ENCODE data around the gene MLLT3.
A peak's percentile ranks its signal among the peaks of the same experiment; 100 is the strongest.
"Not testable (repeated sequence)": the region's sequence is repeated elsewhere in the genome, so short reads cannot be mapped to it uniquely, and the experiment has no call there.

MLLT3 gene

DNA sequence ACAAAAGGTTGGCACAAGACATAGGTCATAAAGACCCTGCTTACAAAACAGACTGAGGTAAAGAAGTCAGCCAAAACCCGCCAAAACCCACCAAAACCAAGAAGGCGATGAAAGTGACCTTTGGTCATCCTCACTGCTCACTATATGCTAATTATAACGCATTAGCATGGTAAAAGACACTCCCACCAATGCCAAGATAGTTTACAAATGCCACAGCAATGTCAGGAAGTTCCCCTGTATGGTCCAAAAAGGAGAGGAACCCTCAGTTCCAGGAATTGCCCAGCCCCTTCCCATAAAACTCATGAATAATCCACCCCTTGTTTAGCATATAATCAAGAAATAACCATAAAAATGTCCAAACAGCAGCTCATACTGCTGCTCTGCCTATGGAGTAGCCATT lies 27.7 kb downstream of the MLLT3 start:
- Mint-ChIP-seq H3K4me3 (no peak overlapping the region), H3K27ac (no peak overlapping the region), H3K27me3 (no peaks in the 10 kb centered on the region), H3K9me3 (peaks cover 4% of the 10 kb centered on the region), H3K4me1 (ENCODE audit: low read depth) (peaks cover 60% of the 10 kb centered on the region), H3K36me3 (ENCODE audit: low read depth) (peaks cover 20% of the 10 kb centered on the region)
- DNase-seq = no peak

DNA sequence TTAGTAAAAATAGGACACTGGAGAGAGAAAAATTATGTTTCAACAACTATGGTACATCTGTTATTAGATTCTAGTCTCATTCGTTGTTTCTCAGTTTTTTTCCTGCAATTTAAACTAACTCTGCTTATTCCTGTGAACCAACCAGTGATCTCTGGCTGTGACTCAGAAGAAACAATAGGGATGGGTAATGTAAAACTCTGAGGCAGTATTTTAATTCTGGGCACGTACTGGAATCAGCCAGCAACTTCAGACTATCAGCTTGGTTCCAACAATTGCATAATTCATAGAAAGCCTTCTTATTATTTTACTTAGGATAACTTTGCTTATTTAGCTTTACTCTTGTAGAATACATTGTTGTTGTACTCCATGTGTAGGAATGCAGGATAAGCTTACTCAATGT lies 28.8 kb downstream of the MLLT3 start:
- peaks cover 17% of the 10 kb centered on the region for H3K36me3 Mint-ChIP-seq (ENCODE audit: low read depth)
- peaks cover 52% of the 10 kb centered on the region for H3K4me1 Mint-ChIP-seq (ENCODE audit: low read depth)
- H3K27ac Mint-ChIP-seq = no peak overlapping the region

GRCh38 chr9:20593105-20593504 lies 29.2 kb downstream of the MLLT3 start:
- Mint-ChIP-seq H3K36me3 (ENCODE audit: low read depth) (peaks cover 17% of the 10 kb centered on the region), H3K4me1 (ENCODE audit: low read depth) (peaks cover 47% of the 10 kb centered on the region), H3K4me3 (no peak overlapping the region), H3K9me3 (peaks cover 4% of the 10 kb centered on the region), H3K27ac (no peak overlapping the region), H3K27me3 (no peaks in the 10 kb centered on the region)
- DNase-seq = no peak

More for the DNA sequence above, 28.8 kb downstream of the MLLT3 start:
- Mint-ChIP-seq H3K4me3 (no peak overlapping the region), H3K9me3 (peaks cover 4% of the 10 kb centered on the region), H3K27me3 (no peaks in the 10 kb centered on the region)
- no peak for DNase-seq

GRCh38 chr9:20592673-20593072 lies 29.6 kb downstream of the MLLT3 start:
- Mint-ChIP-seq H3K4me3 (no peak overlapping the region), H3K27me3 (no peaks in the 10 kb centered on the region), H3K4me1 (ENCODE audit: low read depth) (peaks cover 43% of the 10 kb centered on the region), H3K27ac (no peak overlapping the region), H3K36me3 (ENCODE audit: low read depth) (peaks cover 17% of the 10 kb centered on the region), H3K9me3 (peaks cover 4% of the 10 kb centered on the region)
- no peak for DNase-seq

DNA sequence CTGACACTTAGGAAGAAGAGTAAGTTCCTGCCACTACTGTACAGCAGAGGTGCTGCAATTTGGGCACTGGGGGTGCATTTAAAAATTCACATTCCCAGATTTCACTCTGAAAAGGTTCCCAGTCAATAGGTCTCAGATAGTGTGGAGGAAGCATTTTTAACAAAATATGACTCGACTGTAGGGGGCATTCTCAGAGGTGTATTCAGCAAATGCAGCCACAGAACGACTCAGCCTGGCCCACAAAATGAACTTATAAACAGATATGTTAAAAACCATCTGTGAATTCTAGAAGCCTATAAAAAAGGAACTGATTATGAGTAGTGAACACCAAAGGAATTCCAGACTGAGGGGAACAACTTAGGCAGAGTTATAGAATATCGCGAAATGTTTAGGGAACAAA lies 31.1 kb downstream of the MLLT3 start:
- DNase-seq = no peak
- H3K4me1 Mint-ChIP-seq (ENCODE audit: low read depth) = peaks cover 42% of the 10 kb centered on the region
- no peak overlapping the region for H3K27ac Mint-ChIP-seq
- peaks cover 4% of the 10 kb centered on the region for H3K9me3 Mint-ChIP-seq
- peaks cover 21% of the 10 kb centered on the region for H3K36me3 Mint-ChIP-seq (ENCODE audit: low read depth)
- no peaks in the 10 kb centered on the region for H3K27me3 Mint-ChIP-seq
- H3K4me3 Mint-ChIP-seq = no peak overlapping the region

- no peaks in the 10 kb centered on the region for H3K27me3 Mint-ChIP-seq
- H3K4me3 Mint-ChIP-seq = no peak overlapping the region
- H3K9me3 Mint-ChIP-seq = peaks cover 12% of the 10 kb centered on the region
- no peak for DNase-seq
- peaks cover 41% of the 10 kb centered on the region for H3K36me3 Mint-ChIP-seq (ENCODE audit: low read depth)
- H3K27ac Mint-ChIP-seq = peak overlapping the region; percentile 52
- H3K4me1 Mint-ChIP-seq (ENCODE audit: low read depth) = peaks cover 60% of the 10 kb centered on the region
Observed at GRCh38 chr9:20584968-20585643, 37.2 kb downstream of the MLLT3 start.

DNA sequence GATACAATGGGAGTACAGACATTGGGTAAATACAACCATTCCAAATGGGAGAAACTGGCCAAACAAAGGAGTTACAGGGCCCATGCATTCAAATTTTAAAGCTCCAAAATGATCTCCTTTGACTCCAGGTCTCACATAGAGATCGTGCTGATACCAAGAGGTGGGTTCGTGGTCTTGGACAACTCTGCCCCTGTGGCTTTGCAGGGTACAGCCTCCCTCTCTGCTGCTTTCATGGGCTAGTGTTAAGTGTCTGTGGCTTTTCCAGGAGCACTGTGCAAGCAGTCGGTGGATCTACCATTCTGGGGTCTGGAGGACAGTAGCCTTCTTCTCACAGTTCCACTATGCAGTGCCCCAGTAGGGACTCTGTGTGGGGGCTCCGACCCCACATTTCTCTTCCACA lies 39.2 kb downstream of the MLLT3 start:
- not testable (repeated sequence) for DNase-seq, H3K27me3 Mint-ChIP-seq, H3K9me3 Mint-ChIP-seq, H3K4me3 Mint-ChIP-seq
- peak overlapping the region; percentile 0 for H3K27ac Mint-ChIP-seq
- H3K36me3 Mint-ChIP-seq (ENCODE audit: low read depth) = peaks cover 45% of the 10 kb centered on the region
- peaks cover 71% of the 10 kb centered on the region for H3K4me1 Mint-ChIP-seq (ENCODE audit: low read depth)

- Mint-ChIP-seq H3K4me1 (ENCODE audit: low read depth) (peaks cover 78% of the 10 kb centered on the region), H3K27me3 (no peaks in the 10 kb centered on the region), H3K36me3 (ENCODE audit: low read depth) (peaks cover 52% of the 10 kb centered on the region), H3K4me3 (no peak overlapping the region), H3K9me3 (peaks cover 9% of the 10 kb centered on the region), H3K27ac (peak overlapping the region; percentile 67)
- no peak for DNase-seq
Observed at GRCh38 chr9:20582150-20582549, 40.1 kb downstream of the MLLT3 start.

- H3K27me3 Mint-ChIP-seq = no peaks in the 10 kb centered on the region
- peaks cover 81% of the 10 kb centered on the region for H3K4me1 Mint-ChIP-seq (ENCODE audit: low read depth)
- no peak overlapping the region for H3K4me3 Mint-ChIP-seq
- H3K9me3 Mint-ChIP-seq = peaks cover 15% of the 10 kb centered on the region
- no peak overlapping the region for H3K27ac Mint-ChIP-seq
- no peak for DNase-seq
- peaks cover 57% of the 10 kb centered on the region for H3K36me3 Mint-ChIP-seq (ENCODE audit: low read depth)
Observed at GRCh38 chr9:20580673-20581072, 41.6 kb downstream of the MLLT3 start.

GRCh38 chr9:20579524-20580314 lies 42.6 kb downstream of the MLLT3 start:
- Mint-ChIP-seq H3K4me3 (no peak overlapping the region), H3K4me1 (ENCODE audit: low read depth) (peaks cover 78% of the 10 kb centered on the region), H3K36me3 (ENCODE audit: low read depth) (peaks cover 51% of the 10 kb centered on the region), H3K27me3 (no peaks in the 10 kb centered on the region), H3K27ac (peak overlapping the region; percentile 23), H3K9me3 (peaks cover 18% of the 10 kb centered on the region)
- DNase-seq = no peak

- peaks cover 9% of the 10 kb centered on the region for H3K9me3 Mint-ChIP-seq
- no peaks in the 10 kb centered on the region for H3K27me3 Mint-ChIP-seq
- peaks cover 77% of the 10 kb centered on the region for H3K4me1 Mint-ChIP-seq (ENCODE audit: low read depth)
- no peak overlapping the region for H3K27ac Mint-ChIP-seq
- no peak for DNase-seq
- H3K4me3 Mint-ChIP-seq = no peak overlapping the region
- H3K36me3 Mint-ChIP-seq (ENCODE audit: low read depth) = peaks cover 24% of the 10 kb centered on the region
Observed at GRCh38 chr9:20573023-20573422, 49.3 kb downstream of the MLLT3 start.

- H3K9me3 Mint-ChIP-seq = peaks cover 3% of the 10 kb centered on the region
- no peaks in the 10 kb centered on the region for H3K27me3 Mint-ChIP-seq
- no peak for DNase-seq
- H3K27ac Mint-ChIP-seq = no peak overlapping the region
- H3K36me3 Mint-ChIP-seq (ENCODE audit: low read depth) = peaks cover 3% of the 10 kb centered on the region
- H3K4me1 Mint-ChIP-seq (ENCODE audit: low read depth) = peaks cover 77% of the 10 kb centered on the region
- no peak overlapping the region for H3K4me3 Mint-ChIP-seq
Observed at GRCh38 chr9:20570756-20571155, 51.5 kb downstream of the MLLT3 start.

GRCh38 chr9:20570087-20570486 lies 52.2 kb downstream of the MLLT3 start:
- H3K27ac Mint-ChIP-seq = no peak overlapping the region
- H3K27me3 Mint-ChIP-seq = no peaks in the 10 kb centered on the region
- H3K4me3 Mint-ChIP-seq = no peak overlapping the region
- no peak for DNase-seq
- no peaks in the 10 kb centered on the region for H3K36me3 Mint-ChIP-seq (ENCODE audit: low read depth)
- H3K9me3 Mint-ChIP-seq = no peaks in the 10 kb centered on the region
- peaks cover 80% of the 10 kb centered on the region for H3K4me1 Mint-ChIP-seq (ENCODE audit: low read depth)

- no peaks in the 10 kb centered on the region for H3K9me3 Mint-ChIP-seq
Observed at GRCh38 chr9:20569525-20569924, 52.8 kb downstream of the MLLT3 start.

GRCh38 chr9:20568400-20568799 lies 53.9 kb downstream of the MLLT3 start:
- Mint-ChIP-seq H3K27ac (no peak overlapping the region), H3K36me3 (ENCODE audit: low read depth) (no peaks in the 10 kb centered on the region), H3K9me3 (no peaks in the 10 kb centered on the region), H3K4me1 (ENCODE audit: low read depth) (peaks cover 81% of the 10 kb centered on the region), H3K4me3 (no peak overlapping the region), H3K27me3 (no peaks in the 10 kb centered on the region)
- DNase-seq = no peak

More at GRCh38 chr9:20569525-20569924, 52.8 kb downstream of the MLLT3 start:
- H3K27ac Mint-ChIP-seq = peak overlapping the region; percentile 2
- no peaks in the 10 kb centered on the region for H3K27me3 Mint-ChIP-seq
- no peak for DNase-seq
- H3K4me1 Mint-ChIP-seq (ENCODE audit: low read depth) = peaks cover 79% of the 10 kb centered on the region
- no peak overlapping the region for H3K4me3 Mint-ChIP-seq
- no peaks in the 10 kb centered on the region for H3K36me3 Mint-ChIP-seq (ENCODE audit: low read depth)
